RWPE1 (cell line): ENCODE results near the gene OPALIN.

Source experiments
- CTCF ChIA-PET: fragments of 350-600 bp; sonication (Branson Sonifier 250); formaldehyde crosslinking; extraction: SDS; loops from one replicate; lab custom pipeline; 2021; lab: Yijun Ruan, JAX
- POLR2A ChIA-PET: fragments of 400-600 bp; formaldehyde crosslinking; extraction: SDS; loops from one replicate; lab custom pipeline; 2020; ENCODE audit warnings: antibody characterized with exemption; ENCODE audit not compliant: low non-redundant PET; lab: Yijun Ruan, JAX
- DNase-seq: peaks from one replicate; pipeline ENCODE4 v3.0.0; 2012; ENCODE audit warnings: low spot score
- H3K27ac ChIP-seq: fragments of 450-650 bp; 2 replicates; pipeline ENCODE4 v1.5.1; 2017
- CTCF ChIP-seq: fragments of 450-650 bp; conservative IDR thresholded peaks from 2 replicates; pipeline ENCODE4 v1.5.1; 2017; ENCODE audit warnings: low read depth, mild to moderate bottlenecking

The OPALIN gene

GRCh38 chr10:96401036-96401435 lies 42.2 kb upstream of the OPALIN start:
- ChIA-PET POLR2A (no interaction called here), CTCF (no interaction called here)
- H3K27ac ChIP-seq, result no peak overlapping the region
- TF ChIP-seq CTCF, result no peak
- DNase-seq, result no peak

GRCh38 chr10:96400465-96400864 lies 41.7 kb upstream of the OPALIN start:
- CTCF ChIA-PET, result no interaction called here
- POLR2A ChIA-PET, result no interaction called here
- no peak overlapping the region for H3K27ac ChIP-seq
- DNase-seq, result no peak
- no peak for TF ChIP-seq CTCF

- no peak for DNase-seq
- H3K27ac ChIP-seq, result no peak overlapping the region
- no peak for TF ChIP-seq CTCF
- ChIA-PET CTCF (interaction anchor here (0.6 to 1.3 kb wide), 4 partner anchors 115 to 813 kb away, joined by 3 to 4 read pairs (median 3); no protein-coding TSS in a partner anchor), POLR2A (no interaction called here)
These were observed 39.1 kb upstream of the OPALIN start for GRCh38 chr10:96397902-96398301.

GRCh38 chr10:96395931-96396877 lies 37.4 kb upstream of the OPALIN start:
- no peak overlapping the region for H3K27ac ChIP-seq
- peak; percentile 90 for TF ChIP-seq CTCF
- POLR2A ChIA-PET, result no interaction called here
- DNase-seq, result peak; percentile 91
- CTCF ChIA-PET, result interaction anchor here (0.5 to 2.8 kb wide), 25 partner anchors 11 to 676 kb away, joined by 3 to 11 read pairs (median 4); partner anchors contain the start of gene TLL2

GRCh38 chr10:96390460-96390864 lies 31.7 kb upstream of the OPALIN start:
- no peak for TF ChIP-seq CTCF
- CTCF ChIA-PET, result no interaction called here
- peak overlapping the region; percentile 29; the same call in 1 of the 2 replicates for H3K27ac ChIP-seq
- no peak for DNase-seq
- POLR2A ChIA-PET, result no interaction called here

- CTCF ChIA-PET, result interaction anchor here (0.5 kb wide), 1 partner anchor 647 kb away, joined by 3 read pairs; no protein-coding TSS in a partner anchor
- peak overlapping the region; percentile 29; the same call in 1 of the 2 replicates for H3K27ac ChIP-seq
- no peak for TF ChIP-seq CTCF
- no peak for DNase-seq
- POLR2A ChIA-PET, result no interaction called here
These were observed 31.0 kb upstream of the OPALIN start for GRCh38 chr10:96389785-96390184.
